Stimulated activated CD4-positive, alpha-beta T cell treated with anti-CD3 and anti-CD28 coated beads, Interleukin-4, amount 100 ng/mL, for 4 hours (primary cell): Measurements from ENCODE around the gene TMPRSS3.

ENCODE experiments used
- DNase-seq, 2 experiments: peaks; one replicate each; pipeline ENCODE4 v3.0.0-alpha.2; 2020

TMPRSS3 gene

GRCh38 chr21:42387164-42387563 is 8.7 kb downstream of the TMPRSS3 start:
- DNase-seq = no peak

- DNase-seq = no peak
Observed at GRCh38 chr21:42386034-42386591, 9.7 kb downstream of the TMPRSS3 start.

- no peak for DNase-seq
Observed at GRCh38 chr21:42385619-42386018, 10.2 kb downstream of the TMPRSS3 start.

GRCh38 chr21:42384989-42385388 is 10.9 kb downstream of the TMPRSS3 start:
- no peak for DNase-seq

GRCh38 chr21:42384156-42384945 is 11.5 kb downstream of the TMPRSS3 start:
- no peak for DNase-seq

- DNase-seq = no peak
Observed at GRCh38 chr21:42383331-42383730, 12.5 kb downstream of the TMPRSS3 start.

- no peak for DNase-seq
Observed at GRCh38 chr21:42382915-42383314, 12.9 kb downstream of the TMPRSS3 start.

GRCh38 chr21:42381347-42381984 is 14.4 kb downstream of the TMPRSS3 start:
- DNase-seq = peak in 1 of 2 experiments; percentile 34

- DNase-seq = no peak
Observed at GRCh38 chr21:42379426-42380215, 16.2 kb downstream of the TMPRSS3 start.

GRCh38 chr21:42378418-42378817 is 17.4 kb downstream of the TMPRSS3 start:
- DNase-seq = no peak

GRCh38 chr21:42377951-42378340 is 17.9 kb downstream of the TMPRSS3 start:
- no peak for DNase-seq

GRCh38 chr21:42377211-42377950 is 18.5 kb downstream of the TMPRSS3 start:
- DNase-seq = no peak

- no peak for DNase-seq
Observed at GRCh38 chr21:42376338-42376982, 19.4 kb downstream of the TMPRSS3 start.

GRCh38 chr21:42375966-42376337 is 19.9 kb downstream of the TMPRSS3 start:
- DNase-seq = no peak

GRCh38 chr21:42375506-42375905 is 20.3 kb downstream of the TMPRSS3 start:
- DNase-seq = no peak

- no peak for DNase-seq
Observed at GRCh38 chr21:42374864-42375499, 20.9 kb downstream of the TMPRSS3 start.

- no peak for DNase-seq
Observed at GRCh38 chr21:42374457-42374856, 21.4 kb downstream of the TMPRSS3 start.

- DNase-seq = no peak
Observed at GRCh38 chr21:42373908-42374455, 21.9 kb downstream of the TMPRSS3 start.

- DNase-seq = no peak
Observed at GRCh38 chr21:42373196-42373907, 22.5 kb downstream of the TMPRSS3 start.

GRCh38 chr21:42370894-42371654 is 24.8 kb downstream of the TMPRSS3 start:
- DNase-seq = no peak
